HG03159 (cell line): ENCODE results near the gene UNCX.

Source experiments
- ATAC-seq: cut with Tn5 transposase; IDR thresholded peaks from one replicate; pipeline ENCODE4 v1.9.1; 2021; ENCODE audit warnings: mild to moderate bottlenecking, moderate library complexity; ENCODE audit not compliant: unreplicated experiment

UNCX gene

GRCh38 chr7:1214516-1214915, 18.2 kb upstream of the UNCX start:
- ATAC-seq: no peak

GRCh38 chr7:1218541-1219165, 14.0 kb upstream of the UNCX start:
- ATAC-seq: no peak

DNA sequence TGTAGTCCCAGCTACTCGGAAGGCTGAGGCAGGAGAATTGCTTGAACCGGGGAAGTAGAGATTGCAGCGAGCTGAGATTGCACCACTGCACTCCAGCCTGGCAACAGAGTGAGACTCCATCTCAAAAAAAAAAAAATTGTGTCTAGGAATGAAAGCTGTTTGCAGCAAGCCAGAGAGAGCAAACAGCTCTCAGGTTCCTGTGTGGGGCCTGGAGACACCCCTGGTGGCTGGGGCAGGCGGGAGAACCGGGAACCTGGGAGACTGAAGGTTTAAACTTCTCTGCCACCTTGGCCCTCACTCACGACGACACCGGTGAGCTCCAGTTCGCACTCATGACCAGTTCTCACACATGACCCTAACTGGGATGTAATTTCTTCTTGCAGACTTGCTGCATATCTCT, 13.2 kb upstream of the UNCX start:
- ATAC-seq: no peak

- ATAC-seq: no peak
Observed at GRCh38 chr7:1220000-1220726, 12.5 kb upstream of the UNCX start.

DNA sequence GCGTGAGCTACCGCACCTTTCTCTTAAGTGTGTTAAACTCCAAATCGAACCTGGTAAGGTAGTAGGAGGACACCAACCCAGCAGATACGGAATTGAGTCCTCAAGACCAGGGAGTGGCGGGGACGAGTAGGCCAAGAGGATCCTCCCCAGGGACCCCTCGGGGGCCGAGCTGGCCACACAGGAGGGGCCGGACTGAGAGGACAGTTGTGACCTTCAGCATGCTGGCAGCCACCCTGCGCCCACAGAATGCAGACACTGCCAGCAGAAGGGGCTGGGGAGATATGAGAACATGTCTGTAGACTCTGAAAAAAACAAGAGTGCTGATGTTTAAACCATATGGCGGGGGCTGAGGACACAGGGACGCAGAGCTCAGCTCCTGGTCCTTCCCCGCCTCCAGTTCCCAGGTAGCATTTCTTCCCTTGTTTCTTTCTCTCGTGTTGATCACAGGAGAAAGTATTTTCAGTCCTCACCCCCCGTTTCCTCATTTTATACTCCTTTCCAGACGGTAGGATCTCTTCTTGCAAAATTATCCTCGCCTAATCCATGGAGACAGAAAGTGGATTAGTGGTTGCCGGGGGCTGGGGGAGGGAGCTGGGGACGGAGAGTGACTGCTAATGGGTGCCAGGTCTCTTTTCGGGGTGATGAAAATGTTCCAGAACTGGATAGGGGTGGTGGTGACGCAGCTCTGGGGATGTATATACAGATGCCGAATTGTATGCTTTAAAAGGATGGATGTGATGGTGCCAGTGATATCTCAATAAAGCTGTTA, 11.5 kb upstream of the UNCX start:
- no peak for ATAC-seq

DNA sequence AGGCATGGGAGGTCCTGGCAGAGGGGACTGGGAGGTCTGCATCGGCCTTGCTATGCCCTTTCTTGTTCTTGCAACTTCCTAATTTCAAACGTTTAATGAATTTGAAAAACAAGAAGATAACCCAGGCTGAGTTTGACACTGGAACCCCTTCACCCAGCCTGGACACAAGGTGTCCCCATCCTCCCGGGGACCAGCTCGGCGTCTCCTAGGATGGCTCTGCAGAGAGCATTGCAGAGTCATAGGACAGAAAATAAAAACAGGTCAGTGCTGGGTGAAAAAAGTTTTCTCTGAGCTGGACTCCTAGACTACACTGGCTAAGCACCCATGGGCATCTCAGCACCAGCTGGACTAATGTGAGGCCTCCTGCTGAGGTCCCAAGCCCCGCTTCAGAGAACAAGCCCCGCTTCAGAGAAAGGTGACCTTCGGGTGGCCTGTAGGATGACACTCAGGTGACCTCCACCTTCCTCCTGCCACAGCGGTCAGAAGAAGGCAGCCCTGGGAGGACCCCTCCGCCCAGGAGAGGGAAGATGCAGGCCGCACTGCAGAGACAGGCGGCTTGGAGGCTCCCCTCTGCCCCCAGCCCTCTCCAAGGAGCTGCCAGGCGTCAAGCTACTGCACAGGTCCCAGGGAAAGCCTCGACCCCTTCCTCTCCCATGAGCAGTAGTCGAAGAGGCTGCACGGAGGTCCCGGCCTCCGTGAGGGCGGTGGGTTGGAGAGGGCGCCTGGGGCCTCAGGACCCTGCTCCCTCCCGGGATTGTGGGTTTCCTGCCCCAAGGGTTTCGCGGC, 9.3 kb upstream of the UNCX start:
- ATAC-seq: no peak

DNA sequence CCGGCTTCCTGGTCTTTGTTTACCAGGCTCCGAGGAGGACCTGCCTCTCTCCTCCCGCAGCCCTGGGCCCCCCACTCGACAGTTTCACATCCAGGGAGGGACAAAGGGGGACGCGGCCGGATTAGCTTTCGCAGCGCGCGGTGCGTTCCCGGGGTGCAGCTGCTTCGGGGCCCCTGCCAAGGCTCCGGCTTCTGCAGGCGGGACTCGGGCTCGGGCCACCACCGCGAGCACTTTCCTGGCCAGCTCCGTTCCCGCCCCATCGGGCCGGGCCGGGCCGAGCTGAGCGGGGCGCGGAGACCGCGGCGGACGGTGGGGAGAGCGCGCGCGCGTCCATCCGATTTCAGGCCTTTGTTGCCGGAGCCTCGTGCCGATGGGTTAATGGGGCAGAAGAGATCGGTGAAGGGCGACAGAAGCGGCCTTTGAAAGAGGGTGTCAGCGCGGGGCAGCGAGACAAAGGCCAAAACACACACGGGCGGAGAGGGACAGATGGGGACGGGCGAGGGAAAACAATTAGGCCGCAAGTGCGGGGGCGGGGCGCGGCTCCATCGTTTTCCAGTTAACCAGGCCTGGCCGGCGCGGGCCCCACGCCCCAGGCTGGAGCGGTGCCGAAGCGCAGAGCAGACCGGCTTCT, 8.5 kb upstream of the UNCX start:
- no peak for ATAC-seq

DNA sequence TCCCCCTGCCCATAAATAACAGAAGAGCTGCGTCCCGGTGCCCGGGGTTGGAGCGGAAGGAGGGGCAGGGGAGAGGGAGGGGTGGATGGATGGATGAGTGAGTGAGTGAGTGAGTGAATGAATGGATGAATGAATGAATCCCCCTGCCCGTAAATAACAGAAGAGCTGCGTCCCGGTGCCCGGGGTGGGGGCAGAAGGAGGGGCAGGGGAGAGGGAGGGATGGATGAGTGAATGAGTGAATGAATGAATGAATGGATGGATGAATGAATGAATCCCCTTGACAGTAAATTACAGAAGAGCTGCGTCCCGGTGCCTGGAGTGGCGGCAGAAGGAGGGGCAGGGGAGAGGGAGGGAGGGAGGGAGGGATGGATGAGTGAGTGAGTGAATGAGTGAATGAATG, 7.6 kb upstream of the UNCX start:
- ATAC-seq: no peak

- ATAC-seq: no peak
Observed at GRCh38 chr7:1225441-1226185, 7.1 kb upstream of the UNCX start.

- ATAC-seq: no peak
Observed at GRCh38 chr7:1226186-1226901, 6.3 kb upstream of the UNCX start.

DNA sequence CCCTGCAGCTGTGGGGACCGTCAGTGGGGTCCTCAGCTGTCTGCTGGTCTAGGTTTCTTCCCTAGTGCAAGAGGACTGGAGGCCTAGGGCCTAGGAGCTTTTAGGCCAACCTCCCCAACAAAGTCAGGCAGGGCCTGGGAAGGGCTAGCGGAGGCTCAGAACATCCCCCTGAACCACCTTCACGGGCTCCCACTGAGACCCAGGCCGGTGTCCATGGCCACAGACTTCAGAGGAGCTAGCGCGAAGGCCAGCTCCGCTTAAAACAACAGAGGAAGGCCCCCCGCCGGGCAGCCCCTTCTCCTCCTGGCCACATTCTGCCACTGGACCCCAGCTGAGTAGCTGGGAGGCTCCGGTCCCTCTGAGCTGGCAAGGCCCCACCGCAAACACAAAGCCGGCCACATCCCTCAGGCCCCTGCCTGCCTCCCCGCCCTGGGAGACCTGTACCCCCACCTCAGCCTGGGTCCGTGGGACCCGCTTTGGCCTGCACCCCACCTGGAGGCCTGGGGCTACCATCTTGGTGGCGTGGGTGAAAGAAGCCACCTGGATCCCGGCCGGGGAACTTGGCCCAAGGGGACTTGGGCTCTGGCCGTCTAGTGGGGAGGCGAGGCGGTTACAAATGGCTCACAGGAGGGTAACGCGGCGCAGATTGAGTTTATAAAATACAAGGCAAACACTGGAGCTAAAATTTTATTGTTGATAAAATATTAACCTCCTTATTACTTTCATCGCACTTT, 5.4 kb upstream of the UNCX start:
- ATAC-seq: no peak

GRCh38 chr7:1227814-1228544, 4.7 kb upstream of the UNCX start:
- ATAC-seq: no peak

DNA sequence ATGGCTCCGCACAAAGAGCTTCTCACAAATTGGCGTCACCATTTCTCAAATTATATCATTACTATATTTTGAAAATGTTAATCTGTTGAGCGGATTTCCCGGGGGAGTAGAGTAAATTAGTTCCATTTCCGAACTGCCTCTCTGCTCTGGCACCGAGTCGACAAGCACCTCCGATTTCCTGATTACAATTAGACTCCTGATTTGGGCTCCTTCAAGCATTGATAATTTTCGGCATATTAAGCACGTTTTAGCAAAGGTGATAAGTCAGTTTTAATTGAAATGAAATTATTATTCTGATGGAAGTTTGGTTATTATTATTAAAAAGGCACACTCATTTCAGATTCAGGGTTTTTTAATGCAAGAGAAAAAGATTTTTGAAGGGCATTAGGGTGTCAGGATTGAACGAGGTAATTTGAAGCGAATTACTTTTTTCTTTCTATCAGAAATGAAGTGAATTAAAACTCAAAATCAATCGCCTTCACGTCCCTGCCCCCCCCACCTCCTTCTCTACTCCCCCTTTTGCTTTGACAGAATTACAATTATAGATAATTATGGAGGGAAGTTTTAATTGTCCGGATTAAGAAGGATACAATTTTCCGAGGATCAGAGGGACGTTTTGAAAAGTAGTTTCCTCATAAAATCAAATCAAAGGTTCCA, 4.0 kb upstream of the UNCX start:
- ATAC-seq: no peak

DNA sequence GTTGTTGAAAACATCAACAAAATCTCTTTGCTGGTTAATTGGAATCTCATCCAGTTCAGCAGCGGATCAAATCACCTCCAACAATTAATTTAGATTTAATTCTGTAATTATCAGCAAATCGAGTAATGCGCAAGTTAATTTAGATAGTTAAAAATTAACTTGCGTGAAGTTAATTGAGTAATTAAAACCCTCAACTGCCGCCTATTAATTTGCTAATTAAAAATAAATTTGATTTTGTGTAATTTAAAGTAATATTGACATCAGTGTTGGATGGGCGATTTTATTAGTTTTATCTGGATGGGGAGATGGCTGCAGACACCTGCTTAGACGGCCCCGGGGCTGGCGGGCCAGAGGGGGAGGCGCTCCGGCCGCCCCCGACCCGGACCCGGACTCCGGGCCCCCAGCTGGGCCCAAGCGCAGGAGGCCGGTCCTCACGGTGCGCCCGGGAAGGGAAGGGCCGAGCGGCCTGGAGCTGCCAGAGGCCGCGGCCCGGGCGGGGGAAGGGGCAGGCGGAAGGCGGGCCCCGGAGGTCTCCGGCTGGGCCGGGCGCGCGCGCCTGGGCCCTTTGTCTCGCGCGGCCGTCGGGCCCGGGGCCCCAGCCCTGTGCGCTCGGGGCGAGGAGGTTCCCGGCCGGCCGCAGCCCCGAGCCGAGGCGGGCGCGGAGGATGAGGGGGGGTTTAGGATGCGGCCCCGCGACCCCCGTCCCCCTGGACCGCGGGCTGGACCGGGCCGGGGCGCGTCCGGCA, 3.3 kb upstream of the UNCX start:
- no peak for ATAC-seq

DNA sequence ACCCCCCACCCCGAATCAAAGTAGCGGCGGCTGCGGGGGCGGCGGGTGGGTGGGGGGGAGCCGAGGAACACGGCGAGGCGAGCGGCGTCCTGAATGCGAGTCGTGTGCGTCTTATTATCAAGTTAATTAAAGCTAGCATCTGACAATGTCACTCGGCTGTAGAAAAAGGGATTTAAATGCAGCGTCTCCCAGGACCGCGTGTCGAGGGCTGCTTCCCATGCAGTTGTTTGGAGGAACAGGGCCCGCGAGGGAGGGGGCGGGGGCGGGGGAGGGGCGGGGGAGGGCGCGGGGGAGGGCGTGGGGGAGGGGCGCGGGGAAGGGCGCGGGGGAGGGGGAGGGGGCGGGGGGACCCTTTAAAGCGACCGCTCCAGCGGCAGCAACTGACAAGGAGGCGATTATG, 2.7 kb upstream of the UNCX start:
- ATAC-seq: no peak

DNA sequence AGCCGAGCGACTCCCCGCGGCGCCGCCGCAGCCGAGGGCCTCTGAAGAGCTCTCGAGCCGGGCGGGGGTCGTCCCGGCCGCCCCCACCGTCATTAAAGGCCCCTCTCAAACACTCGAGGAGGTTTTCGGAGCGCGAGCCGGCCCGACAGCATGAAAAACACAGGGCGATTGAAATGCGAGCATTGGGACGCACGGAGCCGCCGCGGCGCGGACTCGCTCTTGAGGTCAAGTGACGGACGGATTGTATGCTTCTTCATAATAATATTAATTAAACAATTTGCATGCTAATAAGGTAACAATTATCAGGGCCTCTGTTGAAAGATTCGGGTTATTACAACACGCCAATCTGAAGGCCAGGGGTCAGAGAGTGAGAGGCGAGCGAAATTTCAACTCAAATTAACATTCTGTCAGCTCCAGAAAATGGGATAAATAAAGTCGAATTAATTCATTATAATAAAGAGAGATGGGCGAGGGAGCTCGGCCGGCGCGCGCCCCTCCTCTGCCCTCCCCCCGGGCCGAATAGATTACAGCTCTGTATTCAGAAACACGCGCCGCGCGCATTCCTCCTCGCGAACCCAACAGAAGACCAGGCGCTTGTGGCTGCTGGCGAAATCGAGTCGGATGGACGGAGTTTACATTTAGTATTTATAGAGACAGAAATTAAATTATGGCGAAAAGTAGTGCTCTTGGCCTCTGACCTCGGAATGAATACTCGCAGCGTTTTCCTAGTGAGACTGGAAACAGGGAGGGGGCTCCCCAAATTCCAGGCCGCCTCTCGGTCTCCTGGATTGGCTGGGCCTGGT, 2.1 kb upstream of the UNCX start:
- ATAC-seq: no peak
